ENCODE data around the gene DCDC2C.

Gene DCDC2C

GRCh38 chr2:3864943-3865865 lies 161.8 kb downstream of the DCDC2C start:
- TF ChIP-seq ZNF274 (IDR thresholded peaks at IDR 0.05; ENCODE audit: low read depth, low read length) = no peak
- H3K4me3 ChIP-seq (ENCODE audit: low read length) = no peak overlapping the region

GRCh38 chr2:3867469-3867868 lies 164.1 kb downstream of the DCDC2C start:
- no peak for TF ChIP-seq ZNF274 (IDR thresholded peaks at IDR 0.05; ENCODE audit: low read depth, low read length)

GRCh38 chr2:3868012-3868805 lies 164.8 kb downstream of the DCDC2C start:
- H3K4me3 ChIP-seq (ENCODE audit: low read length) = no peak overlapping the region
- TF ChIP-seq ZNF274 (IDR thresholded peaks at IDR 0.05; ENCODE audit: low read depth, low read length) = no peak

More at GRCh38 chr2:3867469-3867868, 164.1 kb downstream of the DCDC2C start:
- H3K4me3 ChIP-seq (ENCODE audit: low read length) = no peak overlapping the region

GRCh38 chr2:3870222-3870621 lies 166.8 kb downstream of the DCDC2C start:
- no peak overlapping the region for H3K4me3 ChIP-seq (ENCODE audit: low read length)
- TF ChIP-seq ZNF274 (IDR thresholded peaks at IDR 0.05; ENCODE audit: low read depth, low read length) = no peak

- H3K4me3 ChIP-seq (ENCODE audit: low read length) = no peak overlapping the region
- TF ChIP-seq ZNF274 (IDR thresholded peaks at IDR 0.05; ENCODE audit: low read depth, low read length) = no peak
Measured at GRCh38 chr2:3871002-3871401, 167.6 kb downstream of the DCDC2C start.

- no peak overlapping the region for H3K4me3 ChIP-seq (ENCODE audit: low read length)
- TF ChIP-seq ZNF274 (IDR thresholded peaks at IDR 0.05; ENCODE audit: low read depth, low read length) = no peak
Measured at GRCh38 chr2:3872451-3872850, 169.1 kb downstream of the DCDC2C start.

- no peak for TF ChIP-seq ZNF274 (IDR thresholded peaks at IDR 0.05; ENCODE audit: low read depth, low read length)
- no peak overlapping the region for H3K4me3 ChIP-seq (ENCODE audit: low read length)
Measured at GRCh38 chr2:3873899-3874298, 170.5 kb downstream of the DCDC2C start.

- H3K4me3 ChIP-seq (ENCODE audit: low read length) = no peak overlapping the region
- no peak for TF ChIP-seq ZNF274 (IDR thresholded peaks at IDR 0.05; ENCODE audit: low read depth, low read length)
Measured at GRCh38 chr2:3876221-3876620, 172.8 kb downstream of the DCDC2C start.

GRCh38 chr2:3876685-3877084 lies 173.3 kb downstream of the DCDC2C start:
- no peak for TF ChIP-seq ZNF274 (IDR thresholded peaks at IDR 0.05; ENCODE audit: low read depth, low read length)

GRCh38 chr2:3885629-3886628 lies 182.6 kb downstream of the DCDC2C start:
- no peak overlapping the region for H3K4me3 ChIP-seq (ENCODE audit: low read length)
- no peak for TF ChIP-seq ZNF274 (IDR thresholded peaks at IDR 0.05; ENCODE audit: low read depth, low read length)

More at GRCh38 chr2:3876685-3877084, 173.3 kb downstream of the DCDC2C start:
- H3K4me3 ChIP-seq (ENCODE audit: low read length) = no peak overlapping the region

- TF ChIP-seq ZNF274 (IDR thresholded peaks at IDR 0.05; ENCODE audit: low read depth, low read length) = no peak
- no peak overlapping the region for H3K4me3 ChIP-seq (ENCODE audit: low read length)
Measured at GRCh38 chr2:3895021-3895420, 191.6 kb downstream of the DCDC2C start.

Data from GM08714 (cell line).